A673 (cell line): ENCODE measurements around the gene MYT1. TPM values are rescaled to one million over a fixed set of nuclear protein-coding genes. Genes with fewer than 3 reads are reported as not detected.

Experiments used
- BruUV-seq: library from RNA; stranded (reverse); fragments of 400-500 nt; replicated peaks from 2 replicates; lab custom pipeline; 2021; lab: Mats Ljungman, UMichigan
- CTCF ChIA-PET: fragments of 300-600 bp; sonication (Branson Sonifier 250); formaldehyde crosslinking; loops from one replicate; lab custom pipeline; 2022; ENCODE audit warnings: antibody characterized with exemption; lab: Charles Lee
- POLR2A ChIA-PET: fragments of 300-600 bp; sonication (Branson Sonifier 250); formaldehyde crosslinking; loops from one replicate; lab custom pipeline; 2022; ENCODE audit warnings: antibody characterized with exemption; ENCODE audit not compliant: low non-redundant PET; lab: Charles Lee
- DNase-seq: peaks from one replicate; pipeline ENCODE4 v3.0.0-alpha.2; 2015; ENCODE audit warnings: low spot score
- H3K27ac ChIP-seq: fragments of 200-600 bp; sonication (generic); 2 replicates; pipeline ENCODE4 v1.5.1; 2016; ENCODE audit warnings: mixed run types, low read depth, mild to moderate bottlenecking, mixed read lengths, antibody characterized with exemption, low read length; ENCODE audit not compliant: poor library complexity, severe bottlenecking
- H3K27me3 ChIP-seq: fragments of 200-600 bp; sonication (generic); replicated peaks from 2 replicates; pipeline ENCODE4 v1.6.1; 2017; ENCODE audit warnings: mixed run types, low read depth, mild to moderate bottlenecking, mixed read lengths, antibody characterized with exemption, low read length; ENCODE audit not compliant: insufficient read depth, poor library complexity
- H3K36me3 ChIP-seq: fragments of 200-600 bp; sonication (generic); 2 replicates; pipeline ENCODE4 v1.6.1; 2016; ENCODE audit warnings: mixed run types, mild to moderate bottlenecking, mixed read lengths, antibody characterized with exemption, low read length; ENCODE audit not compliant: insufficient read depth, poor library complexity, severe bottlenecking
- H3K4me1 ChIP-seq: fragments of 200-600 bp; sonication (generic); 2 replicates; pipeline ENCODE4 v1.6.1; 2017; ENCODE audit warnings: mixed run types, mild to moderate bottlenecking, mixed read lengths, antibody characterized with exemption, low read length; ENCODE audit not compliant: insufficient read depth, poor library complexity, severe bottlenecking
- H3K4me3 ChIP-seq: fragments of 200-600 bp; sonication (generic); 2 replicates; pipeline ENCODE4 v1.5.1; 2016; ENCODE audit warnings: low read depth, mixed run types, mild to moderate bottlenecking, mixed read lengths, low read length; ENCODE audit not compliant: poor library complexity, severe bottlenecking
- H3K9me3 ChIP-seq: fragments of 200-600 bp; sonication (generic); 2 replicates; pipeline ENCODE4 v1.6.1; 2016; ENCODE audit warnings: mixed run types, low read depth, mild to moderate bottlenecking, mixed read lengths, antibody characterized with exemption, low read length; ENCODE audit not compliant: poor library complexity, severe bottlenecking
- CTCF ChIP-seq: fragments of 300-800, 200-600 bp; sonication (generic); conservative IDR thresholded peaks from 2 replicates; pipeline ENCODE4 v1.5.1; 2017; ENCODE audit warnings: low read depth, mild to moderate bottlenecking, antibody characterized with exemption, low read length, moderate library complexity, mixed read lengths
- EZH2 ChIP-seq: fragments of 200-600 bp; sonication (generic); IDR thresholded peaks from 2 replicates; pipeline ENCODE4 v1.6.1; 2017; ENCODE audit warnings: borderline replicate concordance, low read depth, mild to moderate bottlenecking, mixed read lengths, antibody characterized with exemption, low read length; ENCODE audit not compliant: poor library complexity, severe bottlenecking
- intact Hi-C: fragments of 100-400 bp; cut with micrococcal nuclease; formaldehyde crosslinking; loops from one replicate; pipeline ENCODE4 v1.10.0; 2022; ENCODE audit not compliant: unreplicated experiment
- total RNA-seq: library from RNA; stranded (reverse); gene quantifications from 2 replicates; pipeline ENCODE4 v1.2.3, GENCODE V29; 2021

Gene MYT1
- total RNA-seq, 1 experiment from 2014 or later = not detected

DNA sequence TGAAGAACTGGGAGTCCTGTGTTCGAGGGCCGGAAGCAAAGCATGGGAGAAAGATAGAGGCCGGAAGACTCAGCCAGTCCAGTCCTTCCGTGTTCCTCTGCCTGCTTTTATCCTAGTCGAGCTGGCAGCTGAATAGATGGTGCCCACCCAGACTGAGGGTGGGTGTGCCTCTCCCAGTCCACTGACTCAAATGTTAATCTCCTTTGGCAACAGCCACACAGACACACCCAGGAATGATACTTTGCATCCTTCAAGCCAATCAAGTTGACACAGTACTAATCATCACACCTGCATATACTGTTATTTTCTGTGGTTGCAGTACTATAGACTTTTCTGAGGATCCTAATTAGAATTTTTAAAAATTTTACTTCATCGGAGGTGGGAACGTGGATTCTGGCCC, 112.6 kb downstream of the MYT1 start:
- no peak for DNase-seq
- POLR2A ChIA-PET = no interaction called here

GRCh38 chr20:64277571-64278316, 113.5 kb downstream of the MYT1 start:
- Histone ChIP-seq H3K36me3 (no peaks in the 10 kb centered on the region), H3K4me3 (no peak overlapping the region), H3K27me3 (no peaks in the 10 kb centered on the region), H3K9me3 (no peaks in the 10 kb centered on the region), H3K4me1 (peaks cover 10% of the 10 kb centered on the region), H3K27ac (no peak overlapping the region)
- no peak for DNase-seq
- no peak for TF ChIP-seq CTCF
- TF ChIP-seq EZH2 = no peak
- BruUV-seq = no TSS peak
- POLR2A ChIA-PET = no interaction called here
- CTCF ChIA-PET = no interaction called here
- intact Hi-C loops = no loop called here

More for the DNA sequence above, 112.6 kb downstream of the MYT1 start:
- no peak for TF ChIP-seq CTCF
- TF ChIP-seq EZH2 = no peak
- H3K27me3 ChIP-seq = no peaks in the 10 kb centered on the region
- no peak overlapping the region for H3K4me3 ChIP-seq
- BruUV-seq = no TSS peak
- H3K4me1 ChIP-seq = peaks cover 13% of the 10 kb centered on the region
- CTCF ChIA-PET = no interaction called here
- H3K9me3 ChIP-seq = no peaks in the 10 kb centered on the region
- no peak overlapping the region for H3K27ac ChIP-seq
- intact Hi-C loops = no loop called here
- no peaks in the 10 kb centered on the region for H3K36me3 ChIP-seq

DNA sequence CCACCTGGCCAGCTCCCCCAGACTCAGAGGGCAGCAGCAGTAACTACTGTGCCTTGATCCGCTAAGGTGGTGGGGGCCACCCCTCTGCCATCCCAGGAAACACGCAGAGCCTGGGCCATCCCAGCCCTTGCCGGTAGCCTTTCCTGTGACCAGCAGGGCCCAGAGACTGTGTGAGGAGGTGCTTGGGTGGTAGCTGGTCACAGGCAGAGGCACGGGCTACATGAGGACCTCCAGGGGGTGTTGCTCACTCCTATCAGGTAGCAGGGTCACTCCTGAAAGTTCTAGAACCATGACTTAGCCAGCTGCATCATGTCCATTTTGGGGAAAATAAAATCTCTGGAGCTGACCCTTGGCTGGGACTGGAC, 114.0 kb downstream of the MYT1 start:
- Histone ChIP-seq H3K4me3 (no peak overlapping the region), H3K27me3 (no peaks in the 10 kb centered on the region), H3K9me3 (no peaks in the 10 kb centered on the region), H3K4me1 (peaks cover 8% of the 10 kb centered on the region), H3K27ac (no peak overlapping the region), H3K36me3 (no peaks in the 10 kb centered on the region)
- no TSS peak for BruUV-seq
- POLR2A ChIA-PET = no interaction called here
- intact Hi-C loops = no loop called here
- DNase-seq = no peak
- CTCF ChIA-PET = no interaction called here
- TF ChIP-seq EZH2 = no peak
- TF ChIP-seq CTCF = no peak
